Peyer's patch (tissue), 4 donors: ENCODE measurements around the gene ELFN1.

ENCODE experiments used
- POLR2A ChIP-seq, 2 donors: fragments of 450-650 bp; IDR thresholded peaks; one replicate each; pipeline ENCODE4 v1.5.1; 2017; ENCODE audit warnings: antibody characterized with exemption in 2 of 2, mild to moderate bottlenecking in 2 of 2, moderate library complexity in 2 of 2
- TF ChIP-seq, protein P1 (sequence below), 6 experiments: fragments of 450-650 bp in 4 of 6; fragments of 200-600 bp in 2 of 6; sonication (generic) in 1 of 6; IDR thresholded peaks; one replicate each; pipeline ENCODE4 v1.5.1; 2017 to 2019; ENCODE audit warnings: antibody characterized with exemption in 6 of 6, mild to moderate bottlenecking in 3 of 6, moderate library complexity in 1 of 6

DNA sequence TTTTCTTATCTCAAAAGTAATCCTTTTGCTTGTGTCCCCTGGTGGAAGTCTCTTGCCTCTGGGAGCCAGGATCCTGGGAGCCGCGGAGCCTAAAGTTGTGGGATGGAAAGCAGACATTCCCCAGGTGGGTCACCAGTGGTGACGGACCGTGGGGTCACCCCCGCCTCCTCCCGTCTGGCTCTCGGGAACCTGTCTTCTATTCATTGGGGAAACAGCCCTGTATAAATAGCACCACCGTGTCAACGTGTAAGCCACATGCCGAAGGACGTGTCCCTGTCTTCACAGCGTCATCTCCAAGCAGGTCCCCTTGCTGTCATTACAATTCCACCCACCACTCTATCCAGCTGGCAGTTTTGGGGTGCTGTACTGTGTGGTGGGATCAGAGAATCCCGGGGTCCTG, 87.5 kb downstream of the ELFN1 start:
- TF ChIP-seq, protein P1, sequence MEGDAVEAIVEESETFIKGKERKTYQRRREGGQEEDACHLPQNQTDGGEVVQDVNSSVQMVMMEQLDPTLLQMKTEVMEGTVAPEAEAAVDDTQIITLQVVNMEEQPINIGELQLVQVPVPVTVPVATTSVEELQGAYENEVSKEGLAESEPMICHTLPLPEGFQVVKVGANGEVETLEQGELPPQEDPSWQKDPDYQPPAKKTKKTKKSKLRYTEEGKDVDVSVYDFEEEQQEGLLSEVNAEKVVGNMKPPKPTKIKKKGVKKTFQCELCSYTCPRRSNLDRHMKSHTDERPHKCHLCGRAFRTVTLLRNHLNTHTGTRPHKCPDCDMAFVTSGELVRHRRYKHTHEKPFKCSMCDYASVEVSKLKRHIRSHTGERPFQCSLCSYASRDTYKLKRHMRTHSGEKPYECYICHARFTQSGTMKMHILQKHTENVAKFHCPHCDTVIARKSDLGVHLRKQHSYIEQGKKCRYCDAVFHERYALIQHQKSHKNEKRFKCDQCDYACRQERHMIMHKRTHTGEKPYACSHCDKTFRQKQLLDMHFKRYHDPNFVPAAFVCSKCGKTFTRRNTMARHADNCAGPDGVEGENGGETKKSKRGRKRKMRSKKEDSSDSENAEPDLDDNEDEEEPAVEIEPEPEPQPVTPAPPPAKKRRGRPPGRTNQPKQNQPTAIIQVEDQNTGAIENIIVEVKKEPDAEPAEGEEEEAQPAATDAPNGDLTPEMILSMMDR (IDR thresholded peaks at IDR 0.05) = no peak
- no peak for TF ChIP-seq POLR2A (IDR thresholded peaks at IDR 0.05)
